ENCODE data around the gene MAP3K5.
A peak's percentile ranks its signal among the peaks of the same experiment; 100 is the strongest.

MAP3K5 gene

GRCh38 chr6:136739501-136739900 is 52.8 kb downstream of the MAP3K5 start:
- TF ChIP-seq CTCF (IDR thresholded peaks at IDR 0.05; ENCODE audit: insufficient read depth, low read depth, low read length, missing control alignments), result no peak
- no peak for DNase-seq (ENCODE audit: low read depth)
- no peak overlapping the region for H3K4me3 ChIP-seq (ENCODE audit: low read length)

GRCh38 chr6:136739071-136739470 is 53.2 kb downstream of the MAP3K5 start:
- no peak for DNase-seq (ENCODE audit: low read depth)
- no peak for TF ChIP-seq CTCF (IDR thresholded peaks at IDR 0.05; ENCODE audit: insufficient read depth, low read depth, low read length, missing control alignments)
- no peak overlapping the region for H3K4me3 ChIP-seq (ENCODE audit: low read length)

- DNase-seq (ENCODE audit: low read depth), result no peak
- no peak overlapping the region for H3K4me3 ChIP-seq (ENCODE audit: low read length)
- TF ChIP-seq CTCF (IDR thresholded peaks at IDR 0.05; ENCODE audit: insufficient read depth, low read depth, low read length, missing control alignments), result no peak
Observed at GRCh38 chr6:136738692-136739057, 53.6 kb downstream of the MAP3K5 start.

- peak; percentile 24 for DNase-seq (ENCODE audit: low read depth)
- TF ChIP-seq CTCF (IDR thresholded peaks at IDR 0.05; ENCODE audit: insufficient read depth, low read depth, low read length, missing control alignments), result no peak
- H3K4me3 ChIP-seq (ENCODE audit: low read length), result no peak overlapping the region
Observed at GRCh38 chr6:136737871-136738691, 54.2 kb downstream of the MAP3K5 start.

GRCh38 chr6:136737374-136737844 is 54.9 kb downstream of the MAP3K5 start:
- no peak for DNase-seq (ENCODE audit: low read depth)
- no peak overlapping the region for H3K4me3 ChIP-seq (ENCODE audit: low read length)
- no peak for TF ChIP-seq CTCF (IDR thresholded peaks at IDR 0.05; ENCODE audit: insufficient read depth, low read depth, low read length, missing control alignments)

GRCh38 chr6:136736281-136736960 is 55.9 kb downstream of the MAP3K5 start:
- DNase-seq (ENCODE audit: low read depth), result no peak
- H3K4me3 ChIP-seq (ENCODE audit: low read length), result no peak overlapping the region
- no peak for TF ChIP-seq CTCF (IDR thresholded peaks at IDR 0.05; ENCODE audit: insufficient read depth, low read depth, low read length, missing control alignments)
